Colonic mucosa (tissue), 4 donors: ENCODE results near the gene KCNJ2. TPM values are rescaled to one million over a fixed set of nuclear protein-coding genes. Genes with fewer than 3 reads are reported as not detected.

Experiments used
- DNase-seq: peaks from one replicate; pipeline ENCODE4 v3.0.0-alpha.2; 2020
- H3K27ac ChIP-seq: fragments of 200-600 bp; one replicate; pipeline ENCODE4 v1.8.0; 2021
- H3K27me3 ChIP-seq: fragments of 200-600 bp; one replicate; pipeline ENCODE4 v1.8.0; 2021
- H3K36me3 ChIP-seq: fragments of 200-600 bp; one replicate; pipeline ENCODE4 v1.8.0; 2021
- H3K4me1 ChIP-seq: fragments of 200-600 bp; one replicate; pipeline ENCODE4 v1.8.0; 2021; ENCODE audit warnings: mild to moderate bottlenecking
- H3K4me3 ChIP-seq: fragments of 200-600 bp; one replicate; pipeline ENCODE4 v1.8.0; 2021
- H3K9ac ChIP-seq, 2 donors: one replicate each; pipeline ENCODE4 v1.7.0; 2013; ENCODE audit warnings: control low read depth in 2 of 2, low read depth in 2 of 2, low read length in 2 of 2
- H3K9me3 ChIP-seq: fragments of 200-600 bp; one replicate; pipeline ENCODE4 v1.8.0; 2021
- intact Hi-C: fragments of 100-400 bp; cut with DNase I; formaldehyde crosslinking; loops from one replicate; pipeline ENCODE4 v1.14.1; 2022
- total RNA-seq, 2 donors: library from RNA; stranded (reverse); fragmentation: NEBNext Ultra II Directional in 1 of 2; extraction: Animal tissue kit (Norgen Biotek cat#: 25700) in 1 of 2; gene quantifications; one replicate each; pipeline ENCODE4 v1.2.1, GENCODE V29; 2021
- TF ChIP-seq, protein P1 (sequence below): fragments of 200-600 bp; IDR thresholded peaks from one replicate; pipeline ENCODE4 v1.8.0; 2022; ENCODE audit warnings: antibody characterized with exemption, mild to moderate bottlenecking
- donor health status: healthy.
- donor health status: DM: no; HTN: no; CAD: no.
- donor health status: DM: no; HTN: no; CAD: no.

The KCNJ2 gene
- total RNA-seq, 2 donors from 2014 or later: 7.4 to 18.2 TPM

GRCh38 chr17:70166615-70167014, 2.7 kb upstream of the KCNJ2 start:
- Histone ChIP-seq H3K4me3 (no peak overlapping the region), H3K27me3 (no peaks in the 10 kb centered on the region), H3K27ac (no peak overlapping the region), H3K36me3 (no peaks in the 10 kb centered on the region), H3K9ac (no peak overlapping the region), H3K9me3 (no peaks in the 10 kb centered on the region), H3K4me1 (no peaks in the 10 kb centered on the region)
- no peak for DNase-seq
- TF ChIP-seq, protein P1, sequence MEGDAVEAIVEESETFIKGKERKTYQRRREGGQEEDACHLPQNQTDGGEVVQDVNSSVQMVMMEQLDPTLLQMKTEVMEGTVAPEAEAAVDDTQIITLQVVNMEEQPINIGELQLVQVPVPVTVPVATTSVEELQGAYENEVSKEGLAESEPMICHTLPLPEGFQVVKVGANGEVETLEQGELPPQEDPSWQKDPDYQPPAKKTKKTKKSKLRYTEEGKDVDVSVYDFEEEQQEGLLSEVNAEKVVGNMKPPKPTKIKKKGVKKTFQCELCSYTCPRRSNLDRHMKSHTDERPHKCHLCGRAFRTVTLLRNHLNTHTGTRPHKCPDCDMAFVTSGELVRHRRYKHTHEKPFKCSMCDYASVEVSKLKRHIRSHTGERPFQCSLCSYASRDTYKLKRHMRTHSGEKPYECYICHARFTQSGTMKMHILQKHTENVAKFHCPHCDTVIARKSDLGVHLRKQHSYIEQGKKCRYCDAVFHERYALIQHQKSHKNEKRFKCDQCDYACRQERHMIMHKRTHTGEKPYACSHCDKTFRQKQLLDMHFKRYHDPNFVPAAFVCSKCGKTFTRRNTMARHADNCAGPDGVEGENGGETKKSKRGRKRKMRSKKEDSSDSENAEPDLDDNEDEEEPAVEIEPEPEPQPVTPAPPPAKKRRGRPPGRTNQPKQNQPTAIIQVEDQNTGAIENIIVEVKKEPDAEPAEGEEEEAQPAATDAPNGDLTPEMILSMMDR: no peak
- intact Hi-C loops: loop anchor here (5.0 kb wide), 1 partner anchor 386 kb away; no protein-coding TSS in a partner anchor

DNA sequence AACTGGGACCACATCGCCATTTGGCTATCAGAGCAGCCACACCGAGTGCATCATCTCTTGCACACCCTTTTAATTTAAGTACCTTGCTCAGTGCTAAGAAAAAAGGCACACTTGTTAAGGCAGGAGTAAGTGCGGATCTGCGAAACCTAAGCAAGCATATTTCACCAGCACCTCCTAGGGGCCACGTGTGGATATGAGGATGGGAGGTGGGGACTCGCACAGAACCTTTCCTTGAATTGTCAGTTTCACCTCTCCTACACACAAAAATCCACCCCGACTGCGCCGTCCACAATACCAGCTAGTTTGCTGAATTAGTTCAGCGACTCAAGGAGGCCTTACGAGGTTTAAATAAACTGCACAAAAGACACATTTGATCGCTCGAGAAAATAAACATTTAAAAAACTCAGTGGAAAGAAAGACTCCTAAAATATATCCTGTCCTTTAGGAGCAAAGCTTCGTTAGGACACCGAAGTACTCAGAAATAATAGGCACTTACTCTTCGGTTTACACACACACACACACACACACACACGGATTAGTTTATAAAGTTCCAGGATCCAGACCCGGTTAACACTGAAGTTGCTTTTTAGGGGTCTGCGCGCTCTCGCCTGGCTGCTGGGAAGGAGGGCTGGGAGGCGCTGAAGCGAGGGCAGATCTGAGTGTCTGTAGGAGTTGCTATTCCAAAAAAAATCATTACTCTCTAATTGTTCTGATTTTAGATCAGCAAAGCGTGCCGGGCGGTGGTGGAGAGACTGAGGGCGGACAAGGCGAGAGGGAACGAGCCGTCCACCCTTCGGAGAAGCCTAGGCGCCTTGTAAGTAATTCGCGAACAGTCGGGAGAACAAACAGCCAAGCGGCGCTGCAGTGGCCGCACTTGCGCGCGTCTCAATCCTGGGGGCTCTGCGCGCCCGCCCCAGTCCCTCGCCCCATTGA, 1.0 kb upstream of the KCNJ2 start:
- intact Hi-C loops: loop anchor here (5.0 kb wide), 1 partner anchor 384 kb away; no protein-coding TSS in a partner anchor
- Histone ChIP-seq H3K4me3 (peak overlapping the region; percentile 74), H3K27ac (peak overlapping the region; percentile 93), H3K27me3 (no peaks in the 10 kb centered on the region), H3K36me3 (no peaks in the 10 kb centered on the region), H3K4me1 (peaks cover 3% of the 10 kb centered on the region), H3K9ac (peak overlapping the region; percentile 83 to 88), H3K9me3 (no peaks in the 10 kb centered on the region)
- TF ChIP-seq, protein P1: peak; percentile 75
- DNase-seq: peak; percentile 86

GRCh38 chr17:70169709-70170597, 621 bp downstream of the KCNJ2 start:
- TF ChIP-seq, protein P1: no peak
- Histone ChIP-seq H3K27me3 (no peaks in the 10 kb centered on the region), H3K4me3 (peak overlapping the region; percentile 74), H3K27ac (peak overlapping the region; percentile 93), H3K9me3 (no peaks in the 10 kb centered on the region), H3K4me1 (peaks cover 3% of the 10 kb centered on the region), H3K9ac (peak overlapping the region; percentile 48 to 90), H3K36me3 (no peaks in the 10 kb centered on the region)
- intact Hi-C loops: loop anchor here (5.0 kb wide), 1 partner anchor 382 kb away; no protein-coding TSS in a partner anchor
- DNase-seq: no peak

- peak; percentile 21 for DNase-seq
- intact Hi-C loops: no loop called here
- H3K36me3 ChIP-seq: no peaks in the 10 kb centered on the region
- no peak overlapping the region for H3K27ac ChIP-seq
- peaks cover 3% of the 10 kb centered on the region for H3K4me1 ChIP-seq
- H3K4me3 ChIP-seq: peak overlapping the region; percentile 74
- H3K9ac ChIP-seq: peak overlapping the region in 1 of 2 donors; percentile 90
- no peaks in the 10 kb centered on the region for H3K9me3 ChIP-seq
- TF ChIP-seq, protein P1: no peak
- no peaks in the 10 kb centered on the region for H3K27me3 ChIP-seq
Measured at GRCh38 chr17:70171159-70171558, 1.8 kb downstream of the KCNJ2 start.

- Histone ChIP-seq H3K27me3 (no peaks in the 10 kb centered on the region), H3K4me3 (no peak overlapping the region), H3K36me3 (no peaks in the 10 kb centered on the region), H3K9ac (no peak overlapping the region), H3K27ac (no peak overlapping the region), H3K9me3 (no peaks in the 10 kb centered on the region), H3K4me1 (peaks cover 3% of the 10 kb centered on the region)
- TF ChIP-seq, protein P1: no peak
- DNase-seq: no peak
- intact Hi-C loops: no loop called here
Measured at GRCh38 chr17:70172449-70172848, 3.1 kb downstream of the KCNJ2 start.
